Panc1 (cell line): ENCODE measurements around the gene UAP1L1. TPM values are rescaled to one million over a fixed set of nuclear protein-coding genes. Genes with fewer than 3 reads are reported as not detected.

Experiments used
- ATAC-seq: fragments of 200-7000 bp; cut with Tn5 transposase; 2 replicates; pipeline ENCODE4 v1.9.1; 2020; ENCODE audit warnings: mild to moderate bottlenecking, moderate library complexity
- BruUV-seq: library from RNA; stranded (reverse); fragments of 400-500 nt; replicated peaks from 2 replicates; lab custom pipeline; 2021; lab: Mats Ljungman, UMichigan
- CTCF ChIA-PET: fragments of 300-600 bp; sonication (Branson Sonifier 250); formaldehyde crosslinking; loops from one replicate; lab custom pipeline; 2022; ENCODE audit warnings: antibody characterized with exemption; lab: Charles Lee
- POLR2A ChIA-PET: fragments of 300-600 bp; sonication (Branson Sonifier 250); formaldehyde crosslinking; loops from one replicate; lab custom pipeline; 2022; ENCODE audit warnings: antibody characterized with exemption; lab: Charles Lee
- DNase-seq: peaks from one replicate; pipeline ENCODE4 v3.0.0-alpha.2; 2010; ENCODE audit warnings: low read depth, low spot score
- H3K27ac ChIP-seq: 2 replicates; pipeline ENCODE4 v1.5.1; 2011; ENCODE audit warnings: mild to moderate bottlenecking, low read length, inconsistent platforms
- H3K27me3 ChIP-seq: fragments of 200-500 bp; sonication (Bioruptor generic); 2 replicates; pipeline ENCODE4 v1.6.0; 2014; ENCODE audit warnings: low read length, inconsistent platforms; ENCODE audit not compliant: control insufficient read depth, insufficient read depth
- H3K36me3 ChIP-seq: fragments of 200-500 bp; sonication (Bioruptor generic); 2 replicates; pipeline ENCODE4 v1.5.1; 2014; ENCODE audit warnings: inconsistent platforms, mild to moderate bottlenecking, low read length, moderate library complexity; ENCODE audit not compliant: control insufficient read depth, insufficient read depth
- H3K4me1 ChIP-seq: 2 replicates; pipeline ENCODE4 v1.5.1; 2011; ENCODE audit warnings: inconsistent platforms, mild to moderate bottlenecking, low read length, moderate library complexity; ENCODE audit not compliant: control insufficient read depth, insufficient read depth
- H3K4me3 ChIP-seq, 2 experiments: 2 replicates each; pipeline ENCODE4 v1.5.1; 2011 to 2012; ENCODE audit warnings: low read depth in 2 of 2, low read length in 2 of 2, mild to moderate bottlenecking in 2 of 2, inconsistent platforms in 1 of 2, moderate library complexity in 1 of 2
- H3K9me3 ChIP-seq: fragments of 200-500 bp; sonication (Bioruptor generic); 2 replicates; pipeline ENCODE4 v1.5.1; 2014; ENCODE audit warnings: low read depth, mild to moderate bottlenecking, inconsistent platforms, low read length, moderate library complexity; ENCODE audit not compliant: control insufficient read depth, insufficient read depth
- CTCF ChIP-seq: fragments of 450-650 bp; IDR thresholded peaks from 2 replicates; pipeline ENCODE4 v1.5.1; 2017; ENCODE audit warnings: mild to moderate bottlenecking
- POLR2AphosphoS5 ChIP-seq: IDR thresholded peaks from 2 replicates; pipeline ENCODE4 v1.6.1; 2012; ENCODE audit warnings: mild to moderate bottlenecking, low read depth, low read length, moderate library complexity
- REST ChIP-seq, 2 experiments: IDR thresholded peaks; 2 replicates each; pipeline ENCODE4 v1.6.1; 2011 to 2012; ENCODE audit warnings: low read depth in 2 of 2, control low read depth in 1 of 2, low read length in 1 of 2, mild to moderate bottlenecking in 1 of 2, moderate library complexity in 1 of 2; ENCODE audit not compliant: insufficient read depth in 1 of 2
- SIN3A ChIP-seq: IDR thresholded peaks from 2 replicates; pipeline ENCODE4 v1.6.1; 2012; ENCODE audit warnings: low read depth, mild to moderate bottlenecking, low read length, moderate library complexity, borderline replicate concordance; ENCODE audit not compliant: insufficient read depth
- TCF7L2 ChIP-seq: IDR thresholded peaks from 2 replicates; pipeline ENCODE4 v1.6.1; 2011; ENCODE audit warnings: mild to moderate bottlenecking, low read depth, low read length, inconsistent platforms
- in situ Hi-C: cut with HindIII; loops from 2 replicates; pipeline ENCODE4 v1.10.0; 2016; ENCODE audit warnings: low sequenced_read_pairs, low pct_unique_long_range_greater_than_20kb
- intact Hi-C: fragments of 100-400 bp; cut with micrococcal nuclease; formaldehyde crosslinking; loops from one replicate; pipeline ENCODE4 v1.10.0; 2022; ENCODE audit not compliant: unreplicated experiment
- total RNA-seq: library from RNA; stranded (reverse); gene quantifications from one replicate; pipeline ENCODE4 v1.2.1, GENCODE V29; 2021; ENCODE audit not compliant: unreplicated experiment

UAP1L1 gene
- total RNA-seq, 1 experiment from 2014 or later, result 23.1 TPM

- ChIA-PET CTCF (interaction anchor here (0.6 to 1.4 kb wide), 3 partner anchors 18 to 24 kb away, joined by 4 to 11 read pairs (median 9); no protein-coding TSS in a partner anchor), POLR2A (interaction anchor here (0.6 kb wide), 1 partner anchor 63 kb away, joined by 3 read pairs; no protein-coding TSS in a partner anchor)
- peak; percentile 74 for ATAC-seq
- no TSS peak for BruUV-seq
- H3K27ac ChIP-seq, result 0 out of 2 replicates have a peak within 1 kb of the TSS, but pooled peaks have one; percentile 44
- peaks cover 10% of the 10 kb centered on the region; the same call in 1 of the 2 replicates for H3K4me1 ChIP-seq
- in situ Hi-C loops, result no loop called here
- peak within 1 kb of the TSS; percentile 54 to 62 for H3K4me3 ChIP-seq
- no peaks in the 10 kb centered on the region for H3K27me3 ChIP-seq
- H3K36me3 ChIP-seq, result no peaks in the 10 kb centered on the region
- no peak for DNase-seq
- TF ChIP-seq CTCF (peak; percentile 90), SIN3A (0 out of 2 replicates have a peak, but pooled peaks have one; percentile 54), REST (IDR thresholded peaks at IDR 0.05; ENCODE audit: insufficient read depth in 1 of 2, low read depth in 2 of 2, low read length in 1 of 2) (peak; percentile 97 to 98), TCF7L2 (no peak), POLR2AphosphoS5 (no peak)
- intact Hi-C loops, result loop anchor here (1.0 kb wide), 1 partner anchor 18 kb away; no protein-coding TSS in a partner anchor
- no peaks in the 10 kb centered on the region for H3K9me3 ChIP-seq
Measured at GRCh38 chr9:137046088-137046787, 31.1 kb upstream of the UAP1L1 start, which contains the start of gene NPDC1. Gene NPDC1 (minus strand): TSS chr9:137046177. CDS start chr9:137045989, 188 bp downstream.

- Histone ChIP-seq H3K27me3 (no peaks in the 10 kb centered on the region), H3K9me3 (no peaks in the 10 kb centered on the region), H3K27ac (no peak overlapping the region), H3K36me3 (no peaks in the 10 kb centered on the region), H3K4me3 (no peak overlapping the region), H3K4me1 (peaks cover 10% of the 10 kb centered on the region; the same call in 1 of the 2 replicates)
- ChIA-PET CTCF (interaction anchor here (0.7 to 2.0 kb wide), 3 partner anchors 15 to 66 kb away, joined by 3 to 13 read pairs (median 4); partner anchors contain the start of gene DPP7), POLR2A (no interaction called here)
- DNase-seq, result no peak
- intact Hi-C loops, result no loop called here
- BruUV-seq, result no TSS peak
- in situ Hi-C loops, result no loop called here
- TF ChIP-seq TCF7L2 (no peak), SIN3A (no peak), CTCF (no peak), REST (IDR thresholded peaks at IDR 0.05; ENCODE audit: insufficient read depth in 1 of 2, low read depth in 2 of 2, low read length in 1 of 2) (no peak), POLR2AphosphoS5 (no peak)
- no peak for ATAC-seq
Measured at GRCh38 chr9:137048655-137049543, 28.4 kb upstream of the UAP1L1 start.
